Measurements from ENCODE around the gene CCDC120.

Gene CCDC120

DNA sequence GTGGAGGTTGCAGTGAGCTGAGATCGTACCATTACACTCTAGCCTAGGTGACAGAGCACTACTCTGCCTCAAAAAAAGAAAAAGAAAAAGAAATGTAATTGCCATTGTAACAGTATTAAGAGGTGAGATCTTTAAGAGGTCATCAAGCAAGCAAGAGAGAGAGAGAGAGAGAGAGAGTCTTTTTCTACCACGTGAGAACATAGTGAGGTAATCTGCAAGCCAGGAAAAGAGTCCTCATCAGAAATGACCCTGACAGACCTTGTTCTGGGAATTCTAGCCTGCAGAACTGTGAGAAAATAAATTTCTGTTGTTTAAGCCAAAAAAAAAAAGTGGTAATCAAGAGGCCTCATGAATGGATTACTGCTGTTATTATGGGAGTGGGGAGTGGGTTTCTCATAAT is 49.8 kb downstream of the CCDC120 start:
- TF ChIP-seq POLR2AphosphoS5 (IDR thresholded peaks at IDR 0.05; ENCODE audit: low read depth, low read length) (no peak), TAF1 (IDR thresholded peaks at IDR 0.05; ENCODE audit: borderline replicate concordance, insufficient read depth, low read length) (no peak), FOXP2 (optimal IDR thresholded peaks at IDR 0.05; ENCODE audit: borderline replicate concordance, extremely low read depth, extremely low read length, insufficient read depth) (no peak), SIN3A (IDR thresholded peaks at IDR 0.05; ENCODE audit: borderline replicate concordance, insufficient read depth, low read length) (no peak)
- TF ChIP-seq, protein P1, sequence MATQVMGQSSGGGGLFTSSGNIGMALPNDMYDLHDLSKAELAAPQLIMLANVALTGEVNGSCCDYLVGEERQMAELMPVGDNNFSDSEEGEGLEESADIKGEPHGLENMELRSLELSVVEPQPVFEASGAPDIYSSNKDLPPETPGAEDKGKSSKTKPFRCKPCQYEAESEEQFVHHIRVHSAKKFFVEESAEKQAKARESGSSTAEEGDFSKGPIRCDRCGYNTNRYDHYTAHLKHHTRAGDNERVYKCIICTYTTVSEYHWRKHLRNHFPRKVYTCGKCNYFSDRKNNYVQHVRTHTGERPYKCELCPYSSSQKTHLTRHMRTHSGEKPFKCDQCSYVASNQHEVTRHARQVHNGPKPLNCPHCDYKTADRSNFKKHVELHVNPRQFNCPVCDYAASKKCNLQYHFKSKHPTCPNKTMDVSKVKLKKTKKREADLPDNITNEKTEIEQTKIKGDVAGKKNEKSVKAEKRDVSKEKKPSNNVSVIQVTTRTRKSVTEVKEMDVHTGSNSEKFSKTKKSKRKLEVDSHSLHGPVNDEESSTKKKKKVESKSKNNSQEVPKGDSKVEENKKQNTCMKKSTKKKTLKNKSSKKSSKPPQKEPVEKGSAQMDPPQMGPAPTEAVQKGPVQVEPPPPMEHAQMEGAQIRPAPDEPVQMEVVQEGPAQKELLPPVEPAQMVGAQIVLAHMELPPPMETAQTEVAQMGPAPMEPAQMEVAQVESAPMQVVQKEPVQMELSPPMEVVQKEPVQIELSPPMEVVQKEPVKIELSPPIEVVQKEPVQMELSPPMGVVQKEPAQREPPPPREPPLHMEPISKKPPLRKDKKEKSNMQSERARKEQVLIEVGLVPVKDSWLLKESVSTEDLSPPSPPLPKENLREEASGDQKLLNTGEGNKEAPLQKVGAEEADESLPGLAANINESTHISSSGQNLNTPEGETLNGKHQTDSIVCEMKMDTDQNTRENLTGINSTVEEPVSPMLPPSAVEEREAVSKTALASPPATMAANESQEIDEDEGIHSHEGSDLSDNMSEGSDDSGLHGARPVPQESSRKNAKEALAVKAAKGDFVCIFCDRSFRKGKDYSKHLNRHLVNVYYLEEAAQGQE (IDR thresholded peaks at IDR 0.05; ENCODE audit: insufficient read depth in 1 of 2, low read depth in 2 of 2, low read length in 2 of 2), result no peak

DNA sequence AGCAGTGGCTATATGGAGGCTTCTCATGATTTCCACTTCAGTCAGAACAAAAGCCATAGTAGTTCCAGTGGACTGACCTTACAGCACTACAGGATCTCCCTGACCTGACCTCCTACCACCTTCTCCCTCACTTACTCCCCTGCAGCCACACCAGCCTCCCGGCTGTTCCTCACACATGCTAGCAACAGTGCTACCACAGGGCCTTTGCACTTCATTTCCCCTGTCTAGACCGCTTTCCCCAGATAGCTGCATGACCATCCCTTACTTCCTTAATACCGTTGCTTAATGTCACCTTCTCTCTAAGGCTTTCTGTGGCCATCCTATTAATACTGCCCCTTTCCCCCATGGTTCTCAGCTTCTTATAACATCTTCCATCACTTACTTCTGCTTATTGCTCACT is 51.6 kb downstream of the CCDC120 start:
- no peak for TF ChIP-seq POLR2AphosphoS5 (IDR thresholded peaks at IDR 0.05; ENCODE audit: low read depth, low read length)
- TF ChIP-seq FOXP2 (optimal IDR thresholded peaks at IDR 0.05; ENCODE audit: borderline replicate concordance, extremely low read depth, extremely low read length, insufficient read depth), result no peak
- TF ChIP-seq SIN3A (IDR thresholded peaks at IDR 0.05; ENCODE audit: borderline replicate concordance, insufficient read depth, low read length), result no peak
- no peak for TF ChIP-seq TAF1 (IDR thresholded peaks at IDR 0.05; ENCODE audit: borderline replicate concordance, insufficient read depth, low read length)
- TF ChIP-seq, protein P1 (IDR thresholded peaks at IDR 0.05; ENCODE audit: insufficient read depth in 1 of 2, low read depth in 2 of 2, low read length in 2 of 2), result no peak

DNA sequence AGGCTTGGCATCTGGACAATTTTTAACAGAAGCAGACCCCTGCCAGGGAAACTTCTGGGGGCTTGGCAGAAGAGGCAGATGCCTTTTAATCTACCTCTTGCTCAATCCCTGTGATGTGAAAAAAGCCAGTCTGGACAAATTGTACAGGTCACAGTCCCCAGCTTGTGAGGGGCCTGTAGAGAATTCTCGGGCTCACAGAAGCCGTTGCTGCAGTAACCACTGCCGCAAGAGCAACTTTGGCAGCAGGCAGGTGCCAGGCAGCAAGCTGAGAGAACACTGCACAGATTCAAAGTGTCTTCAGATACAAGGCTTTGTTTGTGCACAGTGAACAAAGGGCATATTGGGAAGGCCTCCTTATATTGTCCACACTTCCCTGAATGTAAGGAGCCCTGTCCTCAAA is 53.0 kb downstream of the CCDC120 start:
- TF ChIP-seq SIN3A (IDR thresholded peaks at IDR 0.05; ENCODE audit: borderline replicate concordance, insufficient read depth, low read length) (no peak), TAF1 (IDR thresholded peaks at IDR 0.05; ENCODE audit: borderline replicate concordance, insufficient read depth, low read length) (no peak), FOXP2 (optimal IDR thresholded peaks at IDR 0.05; ENCODE audit: borderline replicate concordance, extremely low read depth, extremely low read length, insufficient read depth) (no peak), POLR2AphosphoS5 (IDR thresholded peaks at IDR 0.05; ENCODE audit: low read depth, low read length) (no peak)
- TF ChIP-seq, protein P1 (IDR thresholded peaks at IDR 0.05; ENCODE audit: insufficient read depth in 1 of 2, low read depth in 2 of 2, low read length in 2 of 2), result no peak

DNA sequence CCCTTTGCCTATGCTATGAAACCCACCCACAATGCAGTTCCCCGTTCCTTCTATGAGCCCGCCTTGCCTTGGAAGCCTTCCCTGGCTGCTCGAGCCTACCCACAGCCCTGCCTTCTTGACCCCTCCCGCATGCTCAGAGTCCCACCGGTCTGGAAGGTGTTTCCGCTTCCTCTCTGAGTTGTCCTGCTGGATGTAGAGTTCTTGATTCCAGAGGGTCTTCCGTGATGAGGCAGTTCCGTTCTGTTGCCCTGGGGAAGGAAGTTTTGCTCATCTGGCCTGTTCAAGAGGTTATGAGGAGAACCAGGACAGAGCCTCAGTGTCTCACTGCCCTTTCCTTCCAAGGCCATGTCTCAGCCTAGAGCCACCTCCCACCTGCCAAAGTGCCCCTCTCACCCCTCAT is 57.3 kb downstream of the CCDC120 start:
- no peak for TF ChIP-seq FOXP2 (optimal IDR thresholded peaks at IDR 0.05; ENCODE audit: borderline replicate concordance, extremely low read depth, extremely low read length, insufficient read depth)
- TF ChIP-seq TAF1 (IDR thresholded peaks at IDR 0.05; ENCODE audit: borderline replicate concordance, insufficient read depth, low read length), result no peak

DNA sequence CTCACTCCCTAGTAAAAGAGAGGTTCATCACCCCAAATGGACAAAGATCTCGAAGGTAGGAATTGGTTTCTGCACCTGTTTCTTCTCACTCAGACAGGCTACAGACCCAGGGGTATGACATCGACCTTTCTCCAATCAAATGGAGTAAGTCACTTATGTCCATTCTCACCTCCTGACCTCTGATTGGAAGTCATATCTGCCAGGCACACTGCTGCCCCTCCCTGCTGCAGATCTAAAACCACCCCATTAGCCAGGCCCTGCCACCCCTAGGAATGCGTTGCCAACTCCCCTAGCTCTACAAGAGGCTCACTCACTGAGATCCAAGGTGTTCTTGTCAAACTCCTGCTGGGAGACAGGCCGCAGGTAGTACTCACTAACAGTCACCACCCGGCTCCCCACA is 57.9 kb downstream of the CCDC120 start:
- TF ChIP-seq SIN3A (IDR thresholded peaks at IDR 0.05; ENCODE audit: borderline replicate concordance, insufficient read depth, low read length) (no peak), POLR2AphosphoS5 (IDR thresholded peaks at IDR 0.05; ENCODE audit: low read depth, low read length) (no peak), TAF1 (IDR thresholded peaks at IDR 0.05; ENCODE audit: borderline replicate concordance, insufficient read depth, low read length) (no peak), FOXP2 (optimal IDR thresholded peaks at IDR 0.05; ENCODE audit: borderline replicate concordance, extremely low read depth, extremely low read length, insufficient read depth) (no peak)
- TF ChIP-seq, protein P1 (IDR thresholded peaks at IDR 0.05; ENCODE audit: insufficient read depth in 1 of 2, low read depth in 2 of 2, low read length in 2 of 2), result no peak
